Prostate gland (tissue), 2 donors: ENCODE measurements around the gene SLC38A5.

ENCODE experiments used
- CTCF ChIP-seq, 4 experiments: fragments of 200-600 bp in 2 of 4; fragments of 450-650 bp in 2 of 4; sonication (generic) in 2 of 4; IDR thresholded peaks; 1 replicate in 3 of 4; 2 replicates in 1 of 4; pipeline ENCODE4 v1.5.1; 2016 to 2019; ENCODE audit warnings: antibody characterized with exemption in 4 of 4, mild to moderate bottlenecking in 2 of 4, moderate library complexity in 2 of 4
- POLR2A ChIP-seq: fragments of 450-650 bp; IDR thresholded peaks from one replicate; pipeline ENCODE4 v1.6.1; 2016; ENCODE audit warnings: antibody characterized with exemption, mild to moderate bottlenecking
- POLR2AphosphoS5 ChIP-seq: sonication (generic); formaldehyde crosslinking; IDR thresholded peaks from one replicate; pipeline ENCODE4 v1.6.1; 2017; ENCODE audit warnings: antibody characterized with exemption

DNA sequence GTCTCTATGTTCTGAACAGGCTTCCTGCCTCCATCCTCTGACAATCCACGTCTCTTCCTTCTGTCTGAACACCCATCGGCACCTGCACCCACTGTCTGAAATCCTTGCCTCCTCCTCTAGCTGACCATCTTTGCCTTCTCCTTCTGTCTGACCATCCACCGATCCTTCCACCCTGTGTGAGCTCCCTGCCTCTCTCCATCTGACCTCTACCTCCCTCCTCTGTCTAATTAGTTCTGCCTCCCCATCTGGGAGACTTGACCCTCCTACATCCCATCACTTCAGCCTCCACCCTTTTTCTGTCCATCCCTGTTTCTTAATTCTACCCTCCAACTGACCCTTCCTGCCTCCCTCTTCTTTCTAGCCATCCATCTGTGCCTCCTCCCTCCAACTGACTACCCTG, 10.0 kb downstream of the SLC38A5 start:
- TF ChIP-seq CTCF (IDR thresholded peaks at IDR 0.05) (no peak), POLR2A (no peak), POLR2AphosphoS5 (no peak)
